Smooth muscle cell (in vitro differentiated cells): Measurements from ENCODE around the gene DOLK. TPM values are rescaled to one million over a fixed set of nuclear protein-coding genes. Genes with fewer than 3 reads are reported as not detected.
A peak's percentile ranks its signal among the peaks of the same experiment; 100 is the strongest.

Experiments used
- DNase-seq: peaks from one replicate; lab custom pipeline; 2025; ENCODE audit not compliant: unreplicated experiment; lab: John Stamatoyannopoulos, UW
- H2AFZ ChIP-seq: fragments of 200-600 bp; sonication (generic); 2 replicates; pipeline ENCODE4 v1.6.0; 2016; ENCODE audit warnings: antibody characterized with exemption, low read depth, mild to moderate bottlenecking
- H3F3A ChIP-seq: fragments of 200-600 bp; sonication (generic); 2 replicates; pipeline ENCODE4 v1.6.0; 2017; ENCODE audit warnings: antibody characterized with exemption, low read depth
- H3K27ac ChIP-seq: fragments of 200-600 bp; sonication (generic); 2 replicates; pipeline ENCODE4 v1.5.1; 2016; ENCODE audit warnings: low read depth, mild to moderate bottlenecking
- H3K27me3 ChIP-seq: fragments of 200-600 bp; sonication (generic); 2 replicates; pipeline ENCODE4 v1.6.1; 2016; ENCODE audit warnings: low read depth, mild to moderate bottlenecking
- H3K36me3 ChIP-seq: fragments of 200-600 bp; sonication (generic); 2 replicates; pipeline ENCODE4 v1.5.1; 2016; ENCODE audit warnings: low read depth
- H3K4me1 ChIP-seq: fragments of 200-600 bp; sonication (generic); 2 replicates; pipeline ENCODE4 v1.5.1; 2016; ENCODE audit warnings: low read depth
- H3K4me2 ChIP-seq: fragments of 200-600 bp; sonication (generic); 2 replicates; pipeline ENCODE4 v1.6.0; 2016; ENCODE audit warnings: mild to moderate bottlenecking
- H3K4me3 ChIP-seq: fragments of 200-600 bp; sonication (generic); 2 replicates; pipeline ENCODE4 v1.5.1; 2016; ENCODE audit warnings: mild to moderate bottlenecking
- H3K79me2 ChIP-seq: fragments of 200-600 bp; sonication (generic); 2 replicates; pipeline ENCODE4 v1.6.0; 2016; ENCODE audit warnings: low read depth, mild to moderate bottlenecking
- H3K9ac ChIP-seq: fragments of 200-600 bp; sonication (generic); 2 replicates; pipeline ENCODE4 v1.6.0; 2016; ENCODE audit warnings: low read depth
- H3K9me3 ChIP-seq: fragments of 200-600 bp; sonication (generic); replicated peaks from 2 replicates; pipeline ENCODE4 v1.5.1; 2016; ENCODE audit warnings: low read depth
- H4K20me1 ChIP-seq: fragments of 200-600 bp; sonication (generic); 2 replicates; pipeline ENCODE4 v1.6.0; 2016; ENCODE audit warnings: low read depth
- CTCF ChIP-seq: fragments of 200-600 bp; sonication (generic); IDR thresholded peaks from 2 replicates; pipeline ENCODE4 v1.5.1; 2017; ENCODE audit warnings: borderline replicate concordance, mild to moderate bottlenecking, antibody characterized with exemption; ENCODE audit not compliant: insufficient read depth, poor library complexity, severe bottlenecking
- WGBS: methylation state at CpG from one replicate; pipeline ENCODE4 v1.1.7; 2016; ENCODE audit warnings: low lambda C conversion rate; 5-methylcytosine and 5-hydroxymethylcytosine counted together
- polyA plus RNA-seq: library from polyadenylated mRNA; unstranded; fragments of >200 nt; fragmentation: Nextera tagmentation; extraction: Ambion mirVana; gene quantifications from 2 replicates; pipeline ENCODE4 v1.2.1, GENCODE V29; 2016
- total RNA-seq: library from RNA; depleted of rRNA; stranded (reverse); fragments of >200 nt; gene quantifications from 2 replicates; pipeline ENCODE4 v1.2.3, GENCODE V29; 2014

The DOLK gene
- total and polyA plus RNA-seq, 2 experiments from 2014 or later: 14.1 to 31.3 TPM

DNA sequence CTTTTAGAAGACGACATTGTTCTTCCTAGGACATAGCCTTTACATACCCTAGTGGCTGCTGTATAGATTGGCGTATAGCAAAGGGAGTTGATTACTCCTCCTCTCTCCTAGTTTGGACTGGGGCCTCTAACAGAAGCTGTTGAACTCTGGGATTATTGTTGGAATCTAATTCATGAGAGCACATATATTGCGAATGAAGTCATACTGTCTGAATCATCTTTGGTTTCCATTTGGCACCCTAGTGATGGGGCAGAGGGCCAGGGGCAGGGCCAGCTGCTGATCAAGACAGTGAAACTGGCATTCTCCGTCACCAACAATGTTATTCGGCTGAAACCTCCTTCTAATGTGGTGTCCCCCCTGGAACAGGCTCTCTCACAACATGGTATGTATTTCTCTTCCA lies 40.4 kb upstream of the DOLK start:
- Histone ChIP-seq H3K4me2 (no peak overlapping the region), H3K79me2 (no peaks in the 10 kb centered on the region), H3K4me1 (no peaks in the 10 kb centered on the region), H3F3A (no peaks in the 10 kb centered on the region), H4K20me1 (no peaks in the 10 kb centered on the region), H3K27ac (peak overlapping the region; percentile 27), H3K36me3 (peaks cover 25% of the 10 kb centered on the region), H3K4me3 (no peak overlapping the region), H3K9me3 (no peaks in the 10 kb centered on the region), H3K27me3 (no peaks in the 10 kb centered on the region), H2AFZ (no peak overlapping the region), H3K9ac (no peak overlapping the region)
- no peak for DNase-seq
- WGBS: 84% methylated on average over 5 of the region's 5 CpGs
- TF ChIP-seq CTCF: no peak

- Histone ChIP-seq H3K27me3 (no peaks in the 10 kb centered on the region), H3K4me2 (no peak overlapping the region), H3K4me3 (no peak overlapping the region), H3F3A (no peaks in the 10 kb centered on the region), H3K9ac (no peak overlapping the region), H2AFZ (no peak overlapping the region), H3K79me2 (no peaks in the 10 kb centered on the region), H3K9me3 (no peaks in the 10 kb centered on the region), H4K20me1 (no peaks in the 10 kb centered on the region), H3K27ac (no peak overlapping the region), H3K36me3 (peaks cover 28% of the 10 kb centered on the region), H3K4me1 (no peaks in the 10 kb centered on the region)
- 91% methylated on average over 5 of the region's 5 CpGs for WGBS
- no peak for TF ChIP-seq CTCF
- no peak for DNase-seq
Measured at GRCh38 chr9:128986671-128987070, 39.3 kb upstream of the DOLK start.

GRCh38 chr9:128983536-128983935 lies 36.1 kb upstream of the DOLK start:
- Histone ChIP-seq H3K4me2 (no peak overlapping the region), H2AFZ (no peak overlapping the region), H3K79me2 (no peaks in the 10 kb centered on the region), H4K20me1 (no peaks in the 10 kb centered on the region), H3K4me3 (no peak overlapping the region), H3F3A (no peaks in the 10 kb centered on the region), H3K27me3 (no peaks in the 10 kb centered on the region), H3K4me1 (no peaks in the 10 kb centered on the region), H3K36me3 (peaks cover 38% of the 10 kb centered on the region), H3K27ac (no peak overlapping the region), H3K9me3 (no peaks in the 10 kb centered on the region), H3K9ac (no peak overlapping the region)
- WGBS: over 99% methylated on average over 8 of the region's 8 CpGs
- TF ChIP-seq CTCF: no peak
- no peak for DNase-seq

DNA sequence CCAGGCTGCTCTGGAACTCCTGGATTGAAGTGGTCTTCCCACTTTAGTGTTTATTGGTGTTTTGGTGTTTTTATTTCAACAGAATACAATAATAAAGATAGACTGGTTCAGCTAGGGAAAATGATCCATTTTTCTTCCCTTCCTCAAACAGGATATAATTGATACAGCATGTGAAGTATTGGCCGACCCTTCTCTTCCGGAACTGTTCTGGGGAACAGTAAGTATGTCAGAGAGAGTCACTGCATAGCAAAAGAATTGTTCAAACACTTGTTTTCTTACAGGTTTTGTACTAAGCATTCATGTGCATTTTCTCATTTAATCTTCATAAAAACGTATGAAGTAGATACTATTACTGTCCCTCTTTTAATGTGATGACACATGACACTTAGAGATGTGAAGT lies 31.7 kb upstream of the DOLK start:
- DNase-seq: no peak
- H3K27me3 ChIP-seq: no peaks in the 10 kb centered on the region
- no peak overlapping the region for H3K4me2 ChIP-seq
- peaks cover 37% of the 10 kb centered on the region for H3K36me3 ChIP-seq
- no peak overlapping the region for H3K27ac ChIP-seq
- no peak overlapping the region for H3K9ac ChIP-seq
- no peaks in the 10 kb centered on the region for H3F3A ChIP-seq
- no peaks in the 10 kb centered on the region for H4K20me1 ChIP-seq
- H3K9me3 ChIP-seq: no peaks in the 10 kb centered on the region
- no peak overlapping the region for H3K4me3 ChIP-seq
- H3K4me1 ChIP-seq: no peaks in the 10 kb centered on the region
- no peak overlapping the region for H2AFZ ChIP-seq
- TF ChIP-seq CTCF: no peak
- WGBS: 96% methylated on average over 3 of the region's 3 CpGs
- H3K79me2 ChIP-seq: no peaks in the 10 kb centered on the region
